B cell (primary cell): ENCODE measurements around the gene GPR37. TPM values are rescaled to one million over a fixed set of nuclear protein-coding genes. Genes with fewer than 3 reads are reported as not detected.

Source experiments
- ATAC-seq: fragments of 200-7000 bp; cut with Tn5 transposase; one replicate; pipeline ENCODE4 v1.10.0; 2021; ENCODE audit warnings: low read depth, mild to moderate bottlenecking, moderate number of reproducible peaks, moderate library complexity
- CTCF ChIA-PET: fragments of 350-600 bp; sonication (Branson Sonifier 250); formaldehyde crosslinking; loops from one replicate; lab custom pipeline; 2021; ENCODE audit warnings: antibody characterized with exemption, inconsistent platforms; lab: Charles Lee
- POLR2A ChIA-PET: fragments of 350-600 bp; sonication (Branson Sonifier 250); formaldehyde crosslinking; loops from one replicate; lab custom pipeline; 2021; ENCODE audit warnings: antibody characterized with exemption; lab: Charles Lee
- DNase-seq: peaks from one replicate; pipeline ENCODE4 v3.0.0; 2013
- H2AFZ ChIP-seq: 2 replicates; pipeline ENCODE4 v1.6.1; 2012; ENCODE audit warnings: mild to moderate bottlenecking, low read depth, low read length; ENCODE audit not compliant: insufficient read depth, poor library complexity, severe bottlenecking
- H3K27ac ChIP-seq, 2 donors: 1 replicate in 1 of 2; 2 replicates in 1 of 2; pipeline ENCODE4 v1.5.1; 2012 to 2013; ENCODE audit warnings: low read length in 2 of 2, mild to moderate bottlenecking in 2 of 2, moderate library complexity in 1 of 2
- H3K27me3 ChIP-seq, 4 experiments: fragments of 200-600 bp in 1 of 4; sonication (generic) in 1 of 4; replicated peaks in 1 of 4; 1 replicate in 2 of 4; 2 replicates in 2 of 4; pipeline versions ENCODE4 v1.6.1 to v1.7.0; 2013 to 2016; ENCODE audit warnings: low read length in 3 of 4, mild to moderate bottlenecking in 2 of 4, mixed read lengths in 1 of 4, moderate library complexity in 1 of 4; ENCODE audit not compliant: insufficient read depth in 4 of 4, control insufficient read depth in 3 of 4; ENCODE audit errors: control extremely low read depth in 1 of 4
- H3K36me3 ChIP-seq, 2 experiments: replicated peaks in 1 of 2; 1 replicate in 1 of 2; 2 replicates in 1 of 2; pipeline versions ENCODE4 v1.6.1 to v1.7.1; 2013; ENCODE audit warnings: low read length in 1 of 2; ENCODE audit not compliant: insufficient read depth in 2 of 2, control insufficient read depth in 1 of 2; ENCODE audit errors: control extremely low read depth in 1 of 2, extremely low read depth in 1 of 2
- H3K4me1 ChIP-seq, 2 donors: fragments of 200-600 bp in 1 of 2; sonication (generic) in 1 of 2; 1 replicate in 1 of 2; 2 replicates in 1 of 2; pipeline versions ENCODE4 v1.5.1 to v1.6.1; 2013 to 2017; ENCODE audit warnings: low read length in 2 of 2; ENCODE audit not compliant: control insufficient read depth in 2 of 2, insufficient read depth in 2 of 2
- H3K4me2 ChIP-seq: replicated peaks from 2 replicates; pipeline ENCODE3; 2012; ENCODE audit warnings: mild to moderate bottlenecking, low read depth, low read length; ENCODE audit not compliant: poor library complexity, severe bottlenecking
- H3K4me3 ChIP-seq, 5 experiments: fragments of 200-600 bp in 1 of 5; sonication (generic) in 1 of 5; 1 replicate in 3 of 5; 2 replicates in 2 of 5; pipeline versions ENCODE4 v1.5.1 to v1.7.0; 2011 to 2016; ENCODE audit warnings: low read length in 4 of 5, mild to moderate bottlenecking in 4 of 5, low read depth in 2 of 5, control low read depth in 1 of 5, moderate library complexity in 1 of 5; ENCODE audit not compliant: insufficient read depth in 1 of 5; ENCODE audit errors: control extremely low read depth in 1 of 5, extremely low read depth in 1 of 5
- H3K79me2 ChIP-seq: fragments of 200-600 bp; sonication (generic); one replicate; pipeline ENCODE4 v1.6.0; 2016; ENCODE audit warnings: low read length; ENCODE audit not compliant: control insufficient read depth, insufficient read depth
- H3K9ac ChIP-seq: fragments of 200-600 bp; sonication (generic); 2 replicates; pipeline ENCODE4 v1.6.1; 2017; ENCODE audit warnings: mild to moderate bottlenecking, low read length, moderate library complexity
- H3K9me3 ChIP-seq, 3 donors: one replicate each; pipeline versions ENCODE4 v1.6.1 to v1.7.1; 2013; ENCODE audit warnings: low read length in 2 of 3; ENCODE audit not compliant: control insufficient read depth in 2 of 3, insufficient read depth in 1 of 3; ENCODE audit errors: control extremely low read depth in 1 of 3
- H4K20me1 ChIP-seq: 2 replicates; pipeline ENCODE4 v1.6.0; 2012; ENCODE audit warnings: mild to moderate bottlenecking, low read length; ENCODE audit not compliant: insufficient read depth, control insufficient read depth, poor library complexity, severe bottlenecking
- H3K27ac Mint-ChIP-seq: one replicate; pipeline ENCODE4 v1.8.0; 2021; ENCODE audit warnings: mixed read lengths
- H3K27me3 Mint-ChIP-seq: one replicate; pipeline ENCODE4 v1.8.0; 2021; ENCODE audit warnings: mixed read lengths
- H3K4me1 Mint-ChIP-seq: one replicate; pipeline ENCODE4 v1.8.0; 2021; ENCODE audit warnings: mixed read lengths
- H3K4me3 Mint-ChIP-seq: one replicate; pipeline ENCODE4 v1.8.0; 2021; ENCODE audit warnings: mixed read lengths
- H3K9me3 Mint-ChIP-seq: one replicate; pipeline ENCODE4 v1.8.0; 2022; ENCODE audit warnings: mixed read lengths; ENCODE audit not compliant: insufficient read depth
- CTCF ChIP-seq: fragments of 200-600 bp; IDR thresholded peaks from one replicate; pipeline ENCODE4 v1.8.0; 2022; ENCODE audit warnings: antibody characterized with exemption, mild to moderate bottlenecking
- EZH2 ChIP-seq: IDR thresholded peaks from 2 replicates; pipeline ENCODE4 v1.6.1; 2012; ENCODE audit warnings: borderline replicate concordance, low read depth, mild to moderate bottlenecking, moderate library complexity, low read length; ENCODE audit not compliant: insufficient read depth, poor library complexity, severe bottlenecking
- WGBS: methylation state at CpG from one replicate; pipeline ENCODE4 v1.1.5; 2013; ENCODE audit warnings: missing lambda C conversion rate; ENCODE audit not compliant: insufficient coverage; 5-methylcytosine and 5-hydroxymethylcytosine counted together
- intact Hi-C: fragments of 100-400 bp; cut with micrococcal nuclease; formaldehyde crosslinking; loops from one replicate; pipeline ENCODE4 v1.10.0; 2022
- polyA plus RNA-seq: library from polyadenylated mRNA; depleted of rRNA; stranded (reverse); fragments of >200 nt; gene quantifications from 2 replicates; pipeline ENCODE4 v1.2.3, GENCODE V29; 2012
- total RNA-seq, 2 donors: library from RNA; stranded (reverse); fragments of 120-200 nt in 1 of 2; gene quantifications; 1 replicate in 1 of 2; 2 replicates in 1 of 2; pipeline versions ENCODE4 v1.2.3 to v1.2.4, GENCODE V29; 2013 to 2022

Gene GPR37
- total and polyA plus RNA-seq, 2 donors (not counting 1 experiment from before 2014, with no cell fraction given), result not detected

DNA sequence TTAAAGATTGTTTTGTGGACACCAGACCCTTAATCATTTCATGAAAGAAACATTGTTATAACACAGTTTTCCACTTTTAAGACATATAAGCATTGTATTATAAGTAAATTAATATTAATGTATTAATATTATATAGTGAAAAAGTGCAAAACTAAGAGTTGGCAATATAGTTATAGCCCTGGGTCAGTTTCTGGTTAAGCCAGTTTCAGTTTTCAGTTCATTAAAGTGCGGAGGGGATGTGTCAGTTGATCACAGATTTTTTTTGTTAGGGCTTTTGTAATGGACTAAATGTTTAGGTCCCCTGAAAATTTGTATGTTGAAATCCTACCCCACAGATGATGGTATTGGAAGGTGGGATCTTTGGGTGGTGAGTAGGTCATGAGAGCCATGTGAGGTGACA lies 45.7 kb upstream of the GPR37 start:
- no peaks in the 10 kb centered on the region for H3K36me3 ChIP-seq
- H3K27me3 Mint-ChIP-seq, result peaks cover 4% of the 10 kb centered on the region

DNA sequence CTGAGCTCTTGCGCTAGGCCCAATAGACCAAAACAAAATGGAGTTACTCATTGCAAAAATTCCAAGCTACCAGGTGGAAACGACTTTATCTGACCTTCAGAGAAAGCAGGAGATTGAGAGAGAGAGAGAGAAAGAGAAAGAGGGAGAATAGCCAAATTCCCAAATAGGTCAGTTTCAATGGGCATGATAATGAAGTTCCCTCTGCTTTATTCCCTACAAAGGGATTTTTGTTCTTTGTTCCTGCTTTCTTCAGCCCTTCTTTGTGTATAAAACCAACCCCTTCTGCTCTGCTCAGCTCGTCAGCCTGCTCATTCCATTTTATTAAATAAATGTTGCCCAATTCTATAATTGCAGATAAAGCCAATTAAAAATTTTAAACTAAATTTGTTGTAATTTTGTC lies 45.0 kb upstream of the GPR37 start:
- no peaks in the 10 kb centered on the region for H3K4me1 Mint-ChIP-seq
- no peak overlapping the region for H3K27ac ChIP-seq
- H4K20me1 ChIP-seq, result no peaks in the 10 kb centered on the region
- ATAC-seq, result no peak
- intact Hi-C loops, result no loop called here
- no peaks in the 10 kb centered on the region for H3K9me3 Mint-ChIP-seq
- no peaks in the 10 kb centered on the region for H3K27me3 ChIP-seq
- H3K9me3 ChIP-seq, result no peaks in the 10 kb centered on the region
- H3K79me2 ChIP-seq, result no peaks in the 10 kb centered on the region
- POLR2A ChIA-PET, result no interaction called here
- H3K4me1 ChIP-seq, result no peaks in the 10 kb centered on the region
- no peak overlapping the region for H3K4me3 Mint-ChIP-seq
- H3K4me2 ChIP-seq, result no peak overlapping the region
- TF ChIP-seq EZH2, result no peak
- no peak for TF ChIP-seq CTCF
- no peak overlapping the region for H3K4me3 ChIP-seq
- no peaks in the 10 kb centered on the region for H3K36me3 ChIP-seq
- CTCF ChIA-PET, result no interaction called here
- H3K27me3 Mint-ChIP-seq, result peaks cover 4% of the 10 kb centered on the region
- H2AFZ ChIP-seq, result no peak overlapping the region
- H3K27ac Mint-ChIP-seq, result no peak overlapping the region
- no peak for DNase-seq
- WGBS, result no CpG with 5 or more reads among the region's 3 CpGs
- H3K9ac ChIP-seq, result no peak overlapping the region

More for the DNA sequence above, 45.7 kb upstream of the GPR37 start:
- Mint-ChIP-seq H3K27ac (no peak overlapping the region), H3K9me3 (no peaks in the 10 kb centered on the region), H3K4me1 (no peaks in the 10 kb centered on the region), H3K4me3 (no peak overlapping the region)
- Histone ChIP-seq H3K4me2 (no peak overlapping the region), H4K20me1 (no peaks in the 10 kb centered on the region), H3K27ac (no peak overlapping the region), H3K79me2 (no peaks in the 10 kb centered on the region), H2AFZ (no peak overlapping the region), H3K4me1 (no peaks in the 10 kb centered on the region), H3K9ac (no peak overlapping the region), H3K4me3 (no peak overlapping the region), H3K9me3 (no peaks in the 10 kb centered on the region), H3K27me3 (no peaks in the 10 kb centered on the region)
- CTCF ChIA-PET, result no interaction called here
- no peak for DNase-seq
- POLR2A ChIA-PET, result no interaction called here
- TF ChIP-seq EZH2 (no peak), CTCF (no peak)
- intact Hi-C loops, result no loop called here
- no peak for ATAC-seq
- WGBS, result 100% methylated on average over 1 of the region's 1 CpG
